ENCODE data around the gene ANKFN1. TPM values are rescaled to one million over a fixed set of nuclear protein-coding genes. Genes with fewer than 3 reads are reported as not detected.
A peak's percentile ranks its signal among the peaks of the same experiment; 100 is the strongest.
"Not testable (repeated sequence)": the region's sequence is repeated elsewhere in the genome, so short reads cannot be mapped to it uniquely, and the experiment has no call there.

The ANKFN1 gene
- total RNA-seq, 2 experiments from 2014 or later: not detected

DNA sequence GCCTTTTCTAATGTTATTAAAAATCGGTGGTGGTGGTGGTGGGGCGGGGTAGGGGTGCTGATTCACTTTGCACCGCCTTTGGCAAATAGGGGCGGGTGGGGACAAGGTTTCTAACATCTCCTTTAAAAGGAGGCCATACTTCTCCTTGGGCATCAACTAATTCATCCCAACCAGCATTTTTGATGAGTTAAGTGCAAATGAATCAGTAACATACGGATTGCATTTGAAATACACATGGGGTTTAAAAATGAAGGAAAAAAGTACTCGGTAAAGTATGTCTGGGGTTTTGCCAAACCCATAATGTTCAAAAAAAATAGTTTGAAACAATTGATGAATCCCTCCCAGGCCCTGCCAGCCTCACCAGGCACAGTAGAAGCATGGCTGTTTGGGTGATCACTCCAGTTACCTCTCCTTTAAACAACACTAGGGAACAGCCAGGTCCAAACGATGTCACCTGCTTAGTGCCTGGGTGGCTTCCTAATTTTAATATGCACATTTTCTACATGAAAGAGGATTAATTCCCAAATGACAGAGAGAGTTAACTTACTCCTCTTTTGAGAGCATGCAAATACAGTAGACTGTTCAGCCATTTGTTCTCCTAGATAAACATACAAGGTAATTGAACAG is 107.2 kb downstream of the ANKFN1 start:
- ChIA-PET POLR2A (no interaction called here), CTCF (no interaction called here)
- intact Hi-C loops (cut with DNase I, micrococcal nuclease): no loop called here
- Mint-ChIP-seq H3K4me1 (no peaks in the 10 kb centered on the region), H3K27ac (no peak overlapping the region), H3K4me3 (no peak overlapping the region), H3K9me3 (ENCODE audit: low read depth) (no peaks in the 10 kb centered on the region), H3K36me3 (ENCODE audit: low read depth) (no peaks in the 10 kb centered on the region), H3K27me3 (peaks cover 5% of the 10 kb centered on the region)
- DNase-seq: no peak
- ATAC-seq: no peak

DNA sequence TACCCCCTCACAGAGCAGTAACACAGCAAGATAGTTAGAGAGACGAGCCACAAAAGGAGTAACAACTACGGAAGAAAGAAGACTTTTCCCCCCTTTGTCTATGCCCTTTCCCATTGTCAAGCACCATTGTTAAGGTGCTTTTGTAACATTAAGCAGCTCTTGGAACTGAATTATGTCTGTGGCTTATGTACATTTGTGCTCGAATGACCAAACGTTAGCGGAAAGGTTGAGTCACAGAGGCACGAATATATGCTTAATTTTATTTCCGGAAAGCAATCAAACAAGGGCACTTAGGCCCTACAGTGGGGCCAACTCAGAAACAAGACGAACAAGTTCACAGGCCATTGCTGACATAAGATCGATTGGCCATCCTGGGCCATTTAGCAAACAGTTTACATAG is 109.5 kb downstream of the ANKFN1 start:
- intact Hi-C loops (cut with DNase I, micrococcal nuclease): no loop called here
- ATAC-seq (no peak), DNase-seq (no peak)
- Mint-ChIP-seq H3K27ac (no peak overlapping the region), H3K4me1 (no peaks in the 10 kb centered on the region), H3K4me3 (no peak overlapping the region), H3K27me3 (peaks cover 5% of the 10 kb centered on the region), H3K36me3 (ENCODE audit: low read depth) (no peaks in the 10 kb centered on the region), H3K9me3 (ENCODE audit: low read depth) (no peaks in the 10 kb centered on the region)
- ChIA-PET POLR2A (no interaction called here), CTCF (no interaction called here)

DNA sequence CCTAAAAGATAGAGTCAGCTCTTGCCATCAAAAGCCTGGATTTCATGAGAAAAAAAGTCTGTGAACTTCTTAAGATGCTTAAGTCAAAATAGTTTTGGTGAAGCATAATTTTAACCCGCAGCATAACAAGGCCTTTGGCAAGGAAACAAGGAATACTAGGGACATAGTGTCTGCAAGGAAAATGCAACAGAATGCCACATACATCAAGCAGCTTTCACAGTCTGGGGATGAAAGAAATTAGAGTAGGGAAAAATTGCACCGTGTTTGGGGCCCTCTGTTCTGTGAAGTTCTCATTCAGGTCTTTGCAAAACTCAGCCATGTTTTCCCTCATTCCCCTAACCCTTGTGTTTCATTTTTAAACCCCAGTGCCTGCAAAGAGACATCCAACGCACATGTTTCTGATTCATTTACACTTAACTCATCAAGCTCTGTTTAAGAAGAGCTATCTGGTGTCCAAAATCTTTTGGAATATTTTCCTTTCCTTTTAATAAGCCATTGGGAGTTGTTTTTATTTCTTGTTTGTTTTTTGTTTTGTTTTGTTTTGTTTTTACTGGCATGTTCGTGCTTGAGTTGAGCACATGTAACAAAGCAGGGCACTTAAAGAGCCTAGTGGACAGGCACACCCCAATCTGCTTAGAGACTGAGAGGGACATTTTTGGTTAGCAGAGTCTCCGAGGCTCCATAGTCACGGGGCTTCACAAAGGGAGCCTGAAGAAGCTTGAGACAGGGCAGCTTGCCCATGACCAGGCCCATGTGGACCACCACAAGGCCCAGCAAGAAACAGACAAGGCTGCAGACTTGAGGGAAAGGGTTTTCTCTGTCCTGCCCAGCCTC is 116.5 kb downstream of the ANKFN1 start:
- no peak for DNase-seq
- CTCF ChIA-PET: interaction anchor here (1.4 kb wide), 1 partner anchor 50 kb away, joined by 4 read pairs; no protein-coding TSS in a partner anchor
- intact Hi-C loops (cut with DNase I, micrococcal nuclease): no loop called here
- Mint-ChIP-seq H3K9me3 (ENCODE audit: low read depth) (no peaks in the 10 kb centered on the region), H3K27me3 (no peaks in the 10 kb centered on the region), H3K4me3 (no peak overlapping the region), H3K4me1 (no peaks in the 10 kb centered on the region), H3K36me3 (ENCODE audit: low read depth) (no peaks in the 10 kb centered on the region), H3K27ac (no peak overlapping the region)
- ATAC-seq: no peak
- POLR2A ChIA-PET: no interaction called here

DNA sequence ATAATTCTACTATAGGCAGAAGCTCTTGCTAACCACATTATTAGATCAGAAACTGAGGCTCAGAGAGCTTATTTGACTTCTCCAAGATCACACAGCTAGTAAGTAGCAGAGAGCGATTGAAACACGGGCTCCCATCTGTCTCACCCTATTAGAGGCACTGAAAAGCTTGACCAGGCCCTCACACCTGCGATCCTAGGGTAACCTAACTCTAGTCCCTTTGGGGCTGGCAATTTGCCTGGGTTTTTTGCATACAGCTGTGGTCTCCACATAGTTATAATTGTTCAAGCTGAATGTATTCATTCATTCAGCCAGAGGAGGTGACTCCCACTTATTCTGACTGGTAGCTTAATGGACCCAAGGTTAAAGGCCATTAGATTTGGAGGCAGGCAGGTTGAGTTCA is 121.2 kb downstream of the ANKFN1 start:
- intact Hi-C loops (cut with DNase I, micrococcal nuclease): no loop called here
- ChIA-PET POLR2A (no interaction called here), CTCF (interaction anchor here (0.7 kb wide), 1 partner anchor 524 kb away, joined by 3 read pairs; no protein-coding TSS in a partner anchor)
- Mint-ChIP-seq H3K36me3 (ENCODE audit: low read depth) (no peaks in the 10 kb centered on the region), H3K4me3 (no peak overlapping the region), H3K27ac (no peak overlapping the region), H3K4me1 (no peaks in the 10 kb centered on the region), H3K9me3 (ENCODE audit: low read depth) (no peaks in the 10 kb centered on the region), H3K27me3 (no peaks in the 10 kb centered on the region)
- ATAC-seq (no peak), DNase-seq (no peak)

DNA sequence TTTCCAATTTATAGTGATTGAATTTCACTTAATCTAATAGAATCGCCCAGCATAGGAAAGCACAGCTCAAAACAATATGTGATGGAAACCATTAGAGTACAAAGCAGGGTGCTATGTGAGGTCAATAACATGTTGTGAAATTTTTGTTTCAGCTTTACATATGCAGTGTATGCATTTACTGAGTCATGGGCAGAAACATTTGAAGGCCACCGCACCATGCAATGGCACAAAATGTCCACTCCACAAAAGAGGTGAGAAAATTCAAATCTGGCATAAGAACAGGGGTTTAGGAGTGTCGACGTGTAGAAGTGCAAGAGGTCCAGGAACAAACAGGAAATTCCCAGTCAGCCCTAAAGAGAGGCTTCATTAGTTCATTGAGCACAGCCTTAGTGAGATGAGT is 131.2 kb downstream of the ANKFN1 start:
- ATAC-seq (no peak), DNase-seq (no peak)
- intact Hi-C loops (cut with DNase I, micrococcal nuclease): no loop called here
- Mint-ChIP-seq H3K4me3 (no peak overlapping the region), H3K9me3 (ENCODE audit: low read depth) (no peaks in the 10 kb centered on the region), H3K27me3 (no peaks in the 10 kb centered on the region), H3K27ac (no peak overlapping the region), H3K36me3 (ENCODE audit: low read depth) (no peaks in the 10 kb centered on the region), H3K4me1 (no peaks in the 10 kb centered on the region)
- ChIA-PET POLR2A (no interaction called here), CTCF (no interaction called here)

DNA sequence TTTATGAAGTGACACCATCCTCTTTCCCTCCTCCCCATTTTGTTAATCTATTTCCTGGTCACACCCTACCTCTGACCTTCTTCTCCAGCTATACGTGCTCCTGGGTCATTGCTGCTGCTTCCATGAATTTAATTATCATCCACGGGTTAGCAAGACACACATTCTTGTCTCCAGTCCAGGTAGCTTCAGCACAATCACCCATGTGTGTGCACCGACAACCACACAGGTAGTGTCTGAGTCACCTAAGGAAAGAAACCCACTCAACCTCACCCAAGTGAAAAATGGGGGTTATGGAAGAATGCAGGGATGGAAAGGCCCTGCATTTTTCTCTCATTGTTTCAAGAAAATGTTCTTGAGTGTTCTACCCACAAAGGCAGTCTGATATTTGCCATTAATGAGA is 135.5 kb downstream of the ANKFN1 start:
- POLR2A ChIA-PET; H3K4me3 Mint-ChIP-seq; CTCF ChIA-PET; H3K9me3 Mint-ChIP-seq (ENCODE audit: low read depth); H3K27ac Mint-ChIP-seq; H3K36me3 Mint-ChIP-seq (ENCODE audit: low read depth); intact Hi-C loops (cut with DNase I, micrococcal nuclease); ATAC-seq; H3K27me3 Mint-ChIP-seq; DNase-seq: not testable (repeated sequence)
- H3K4me1 Mint-ChIP-seq: peaks cover 23% of the 10 kb centered on the region

DNA sequence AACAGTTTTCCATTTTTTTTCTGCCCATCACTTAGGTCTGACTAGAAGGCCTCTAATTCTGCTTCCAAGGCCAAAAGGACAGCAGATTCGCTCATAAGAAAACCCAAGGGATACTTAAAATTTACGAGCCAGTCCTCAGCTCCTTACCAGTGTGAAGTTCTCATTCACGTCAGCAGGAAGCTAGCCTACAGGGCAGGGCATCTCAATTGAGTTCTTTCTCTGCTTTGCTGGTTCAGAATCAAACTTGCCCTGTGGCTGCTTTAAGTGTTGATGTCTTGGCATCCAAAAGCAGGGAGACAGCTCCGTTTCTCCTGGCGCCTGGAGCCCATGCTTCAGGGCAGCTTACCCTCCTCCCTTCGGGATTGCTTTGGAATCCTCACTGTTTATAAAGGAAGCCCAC is 136.0 kb downstream of the ANKFN1 start:
- CTCF ChIA-PET: no interaction called here
- DNase-seq (no peak), ATAC-seq (no peak)
- intact Hi-C loops (cut with DNase I, micrococcal nuclease): no loop called here
- peaks cover 23% of the 10 kb centered on the region for H3K4me1 Mint-ChIP-seq
- H3K4me3 Mint-ChIP-seq: no peak overlapping the region
- POLR2A ChIA-PET: no interaction called here
- no peaks in the 10 kb centered on the region for H3K27me3 Mint-ChIP-seq
- H3K36me3 Mint-ChIP-seq (ENCODE audit: low read depth): no peaks in the 10 kb centered on the region
- H3K27ac Mint-ChIP-seq: no peak overlapping the region
- no peaks in the 10 kb centered on the region for H3K9me3 Mint-ChIP-seq (ENCODE audit: low read depth)

DNA sequence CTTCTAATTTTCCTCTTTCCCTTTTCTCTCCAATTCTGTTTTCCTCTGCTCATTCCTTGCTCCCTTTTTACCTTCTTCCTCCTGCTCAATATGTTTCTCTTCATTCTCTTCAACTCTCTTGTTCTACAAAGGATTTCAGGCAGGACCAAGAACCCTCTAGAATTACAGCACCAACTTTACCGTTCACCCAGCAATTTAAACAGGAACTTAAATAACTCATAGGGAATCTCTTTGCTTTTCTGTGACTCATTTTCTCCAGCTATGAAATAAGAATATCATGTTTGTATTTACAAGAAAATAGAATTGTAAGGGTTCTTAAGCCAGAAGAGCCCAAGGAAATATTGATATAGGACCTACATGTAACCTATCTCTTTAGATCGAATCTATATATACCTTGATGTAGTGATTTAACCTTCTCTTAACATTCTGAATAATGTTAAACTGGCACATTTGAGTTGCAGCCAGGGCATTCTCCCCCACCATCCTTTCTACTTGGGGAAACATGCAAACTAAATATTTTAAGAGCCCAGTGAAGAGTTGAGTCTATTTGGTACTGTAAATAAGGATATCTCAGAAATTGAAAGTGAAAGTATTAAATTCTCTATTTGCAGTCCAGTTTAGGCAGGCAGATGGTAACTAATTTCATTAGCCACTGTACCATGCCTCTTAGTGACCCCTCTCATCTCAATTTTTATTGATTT is 137.0 kb downstream of the ANKFN1 start:
- Mint-ChIP-seq H3K27ac (peak overlapping the region; percentile 1), H3K9me3 (ENCODE audit: low read depth) (no peaks in the 10 kb centered on the region), H3K4me1 (peaks cover 23% of the 10 kb centered on the region), H3K36me3 (ENCODE audit: low read depth) (no peaks in the 10 kb centered on the region), H3K4me3 (no peak overlapping the region), H3K27me3 (no peaks in the 10 kb centered on the region)
- intact Hi-C loops (cut with DNase I, micrococcal nuclease): loop anchor here in 1 of 2 experiments (5.0 to 10.0 kb wide), 2 partner anchors 268 to 475 kb away; no protein-coding TSS in a partner anchor
- ATAC-seq (no peak), DNase-seq (no peak)
- POLR2A ChIA-PET: no interaction called here
- CTCF ChIA-PET: interaction anchor here (0.6 to 0.7 kb wide), 2 partner anchors 34 to 1514 kb away, joined by 3 read pairs; no protein-coding TSS in a partner anchor

DNA sequence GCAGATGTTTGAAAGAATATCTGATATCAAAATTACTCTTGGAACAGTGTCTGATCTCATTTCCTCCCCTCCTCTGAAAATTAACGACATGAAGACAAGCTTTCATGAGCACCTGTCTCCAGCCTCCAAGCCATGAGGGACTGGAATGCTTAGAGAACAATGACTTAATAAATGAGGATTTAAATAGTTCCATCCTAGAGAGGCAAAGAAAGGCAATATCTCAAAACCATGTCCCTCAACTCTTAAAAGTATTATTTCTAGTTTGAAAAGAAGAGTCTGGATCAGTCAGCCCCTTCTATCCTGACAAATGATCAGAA is 137.5 kb downstream of the ANKFN1 start:
- no peaks in the 10 kb centered on the region for H3K27me3 Mint-ChIP-seq
- no peaks in the 10 kb centered on the region for H3K36me3 Mint-ChIP-seq (ENCODE audit: low read depth)
- CTCF ChIA-PET: interaction anchor here (0.5 kb wide), 1 partner anchor 1959 kb away, joined by 3 read pairs; no protein-coding TSS in a partner anchor
- H3K27ac Mint-ChIP-seq: no peak overlapping the region
- no peak overlapping the region for H3K4me3 Mint-ChIP-seq
- intact Hi-C loops (cut with DNase I, micrococcal nuclease): loop anchor here in 1 of 2 experiments (5.0 to 10.0 kb wide), 2 partner anchors 268 to 474 kb away; no protein-coding TSS in a partner anchor
- DNase-seq (no peak), ATAC-seq (no peak)
- POLR2A ChIA-PET: no interaction called here
- H3K9me3 Mint-ChIP-seq (ENCODE audit: low read depth): no peaks in the 10 kb centered on the region
- H3K4me1 Mint-ChIP-seq: peaks cover 23% of the 10 kb centered on the region

DNA sequence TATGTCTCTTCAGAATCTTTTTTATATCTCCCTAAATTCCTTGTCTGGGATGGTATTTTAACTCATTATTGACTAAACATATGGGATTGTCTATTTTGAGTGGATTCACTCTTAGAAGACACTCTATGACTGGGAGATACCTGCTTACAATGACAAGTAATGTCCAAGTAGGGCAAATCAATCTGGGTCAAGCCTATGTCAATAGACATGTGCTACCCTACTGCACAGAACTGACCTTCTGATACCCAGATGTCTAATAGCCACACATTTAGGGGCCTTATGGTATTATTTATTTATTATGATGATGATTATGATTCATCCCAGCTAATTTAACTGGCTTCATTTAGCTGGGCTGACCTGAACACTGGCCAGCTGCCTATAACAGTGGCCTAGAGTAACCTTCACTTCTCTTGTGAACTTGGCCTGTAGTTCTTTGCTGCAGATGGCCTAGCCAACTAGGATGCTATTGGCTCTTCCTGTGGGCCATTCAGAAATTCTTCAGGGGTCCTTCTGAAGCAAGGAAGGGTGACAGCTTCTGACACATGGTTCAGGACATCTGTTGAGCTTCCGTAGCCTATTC is 138.0 kb downstream of the ANKFN1 start:
- POLR2A ChIA-PET: no interaction called here

DNA sequence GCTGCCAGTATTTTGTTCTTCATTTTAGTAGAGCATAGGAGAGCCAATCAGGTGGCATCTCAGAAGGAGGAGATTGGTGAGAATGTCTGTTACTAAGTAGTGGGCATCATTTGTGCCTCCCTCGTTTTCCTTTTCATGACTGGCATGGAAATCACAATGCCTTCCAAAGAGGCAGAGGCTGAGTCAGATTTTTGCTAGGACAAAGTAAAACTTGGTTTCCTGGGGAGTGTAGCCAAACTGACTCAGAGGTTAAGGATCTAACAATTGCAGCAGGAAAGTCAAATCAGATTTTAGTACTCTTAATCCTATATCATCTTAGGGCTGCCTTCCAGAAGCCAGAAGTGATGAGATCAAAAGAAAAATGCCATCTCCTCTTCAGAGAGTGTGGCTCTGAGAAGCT is 138.7 kb downstream of the ANKFN1 start:
- Mint-ChIP-seq H3K27ac (no peak overlapping the region), H3K27me3 (no peaks in the 10 kb centered on the region), H3K4me3 (no peak overlapping the region), H3K36me3 (ENCODE audit: low read depth) (no peaks in the 10 kb centered on the region), H3K4me1 (peaks cover 26% of the 10 kb centered on the region), H3K9me3 (ENCODE audit: low read depth) (no peaks in the 10 kb centered on the region)
- intact Hi-C loops (cut with DNase I, micrococcal nuclease): loop anchor here in 1 of 2 experiments (5.0 to 10.0 kb wide), 2 partner anchors 270 to 473 kb away; no protein-coding TSS in a partner anchor
- DNase-seq (no peak), ATAC-seq (no peak)
- POLR2A ChIA-PET: no interaction called here
- CTCF ChIA-PET: no interaction called here

More for the DNA sequence above, 138.0 kb downstream of the ANKFN1 start:
- Mint-ChIP-seq H3K4me1 (peaks cover 23% of the 10 kb centered on the region), H3K27ac (no peak overlapping the region), H3K4me3 (no peak overlapping the region), H3K36me3 (ENCODE audit: low read depth) (no peaks in the 10 kb centered on the region), H3K27me3 (no peaks in the 10 kb centered on the region), H3K9me3 (ENCODE audit: low read depth) (no peaks in the 10 kb centered on the region)
- DNase-seq (no peak), ATAC-seq (no peak)
- intact Hi-C loops (cut with DNase I, micrococcal nuclease): loop anchor here in 1 of 2 experiments (5.0 to 10.0 kb wide), 2 partner anchors 269 to 473 kb away; no protein-coding TSS in a partner anchor
- CTCF ChIA-PET: interaction anchor here (0.5 kb wide), 1 partner anchor 1958 kb away, joined by 3 read pairs; no protein-coding TSS in a partner anchor
